Brain microvascular endothelial cell (primary cell): ENCODE data around the gene SAMD10.

Source experiments
- DNase-seq: peaks from one replicate; pipeline ENCODE4 v3.0.0-alpha.2; 2020
- H3K27ac ChIP-seq: fragments of 250-450 bp; sonication (Bioruptor Pico); 2 replicates; pipeline ENCODE4 v1.5.1; 2020; ENCODE audit warnings: mild to moderate bottlenecking, moderate library complexity
- H3K27me3 ChIP-seq: fragments of 250-450 bp; sonication (Bioruptor Pico); replicated peaks from 2 replicates; pipeline ENCODE4 v1.5.1; 2020; ENCODE audit warnings: mild to moderate bottlenecking
- H3K36me3 ChIP-seq: fragments of 250-450 bp; sonication (Bioruptor Pico); replicated peaks from 2 replicates; pipeline ENCODE4 v1.5.1; 2020; ENCODE audit warnings: mild to moderate bottlenecking
- H3K4me3 ChIP-seq: 2 replicates; pipeline ENCODE4 v1.5.1; 2011; ENCODE audit warnings: low read depth, mild to moderate bottlenecking, control low read depth, low read length, moderate library complexity
- CTCF ChIP-seq: IDR thresholded peaks from 2 replicates; pipeline ENCODE4 v1.5.1; 2011; ENCODE audit warnings: low read depth, mild to moderate bottlenecking, moderate library complexity, low read length, control low read depth, inconsistent platforms; ENCODE audit errors: missing control alignments
- in situ Hi-C: cut with HindIII; loops from 2 replicates; pipeline ENCODE4 v1.10.0; 2017; ENCODE audit warnings: low sequenced_read_pairs, low pct_ligation_motif_present

SAMD10 gene

GRCh38 chr20:63935447-63935846 is 44.0 kb downstream of the SAMD10 start:
- Histone ChIP-seq H3K4me3 (no peak overlapping the region), H3K36me3 (peaks cover 74% of the 10 kb centered on the region), H3K27me3 (no peaks in the 10 kb centered on the region), H3K27ac (no peak overlapping the region)
- in situ Hi-C loops, result no loop called here
- no peak for TF ChIP-seq CTCF
- no peak for DNase-seq

- H3K36me3 ChIP-seq, result peaks cover 75% of the 10 kb centered on the region
- H3K27ac ChIP-seq, result no peak overlapping the region
Measured at GRCh38 chr20:63934271-63935068, 45.0 kb downstream of the SAMD10 start.

GRCh38 chr20:63933646-63934045 is 45.8 kb downstream of the SAMD10 start:
- Histone ChIP-seq H3K27ac (no peak overlapping the region), H3K36me3 (peaks cover 78% of the 10 kb centered on the region), H3K27me3 (no peaks in the 10 kb centered on the region), H3K4me3 (no peak overlapping the region)
- no peak for DNase-seq
- TF ChIP-seq CTCF, result no peak
- in situ Hi-C loops, result no loop called here

More at GRCh38 chr20:63934271-63935068, 45.0 kb downstream of the SAMD10 start:
- peak; percentile 61 for TF ChIP-seq CTCF
- in situ Hi-C loops, result no loop called here
- DNase-seq, result no peak
- Histone ChIP-seq H3K4me3 (no peak overlapping the region), H3K27me3 (no peaks in the 10 kb centered on the region)

GRCh38 chr20:63932606-63933160 is 46.8 kb downstream of the SAMD10 start:
- in situ Hi-C loops, result no loop called here
- H3K27ac ChIP-seq, result no peak overlapping the region
- no peak overlapping the region for H3K4me3 ChIP-seq
- no peaks in the 10 kb centered on the region for H3K27me3 ChIP-seq
- no peak for TF ChIP-seq CTCF
- H3K36me3 ChIP-seq, result peaks cover 85% of the 10 kb centered on the region
- DNase-seq, result no peak

- no peak for TF ChIP-seq CTCF
- DNase-seq, result no peak
- H3K27ac ChIP-seq, result no peak overlapping the region
- H3K4me3 ChIP-seq, result no peak overlapping the region
- H3K36me3 ChIP-seq, result peaks cover 84% of the 10 kb centered on the region
- no peaks in the 10 kb centered on the region for H3K27me3 ChIP-seq
- in situ Hi-C loops, result no loop called here
Measured at GRCh38 chr20:63931735-63932134, 47.7 kb downstream of the SAMD10 start.
